Duodenal mucosa (tissue), 2 donors: ENCODE results near the gene DNAJC4.
A peak's percentile ranks its signal among the peaks of the same experiment; 100 is the strongest.

Experiments
- H3K27ac ChIP-seq: one replicate; pipeline ENCODE4 v1.7.0; 2013; ENCODE audit warnings: low read depth, low read length
- H3K27me3 ChIP-seq, 2 donors: one replicate each; pipeline ENCODE4 v1.7.0; 2013; ENCODE audit warnings: low read length in 2 of 2, control low read depth in 1 of 2; ENCODE audit not compliant: insufficient read depth in 2 of 2, control insufficient read depth in 1 of 2
- H3K36me3 ChIP-seq, 2 donors: one replicate each; pipeline ENCODE4 v1.7.0; 2013; ENCODE audit warnings: low read length in 2 of 2, control low read depth in 1 of 2; ENCODE audit not compliant: insufficient read depth in 2 of 2, control insufficient read depth in 1 of 2
- H3K4me1 ChIP-seq, 2 donors: one replicate each; pipeline ENCODE4 v1.7.0; 2013; ENCODE audit warnings: low read length in 2 of 2, control low read depth in 1 of 2; ENCODE audit not compliant: insufficient read depth in 2 of 2, control insufficient read depth in 1 of 2
- H3K4me3 ChIP-seq, 2 donors: one replicate each; pipeline ENCODE4 v1.7.0; 2013; ENCODE audit warnings: low read length in 2 of 2, low read depth in 1 of 2
- H3K9ac ChIP-seq, 2 donors: one replicate each; pipeline ENCODE4 v1.7.0; 2013; ENCODE audit warnings: low read length in 2 of 2, low read depth in 1 of 2
- H3K9me3 ChIP-seq, 2 donors: one replicate each; pipeline ENCODE4 v1.7.0; 2013; ENCODE audit warnings: low read length in 2 of 2, control low read depth in 1 of 2; ENCODE audit not compliant: control insufficient read depth in 1 of 2

Gene DNAJC4

GRCh38 chr11:64198511-64198910, 31.8 kb upstream of the DNAJC4 start:
- H3K4me1 ChIP-seq = no peaks in the 10 kb centered on the region
- H3K4me3 ChIP-seq = no peak overlapping the region
- H3K9me3 ChIP-seq = no peaks in the 10 kb centered on the region
- H3K36me3 ChIP-seq = peaks cover 60 to 89% of the 10 kb centered on the region in 2 donors
- H3K27ac ChIP-seq = no peak overlapping the region
- no peak overlapping the region for H3K9ac ChIP-seq
- no peaks in the 10 kb centered on the region for H3K27me3 ChIP-seq

GRCh38 chr11:64201543-64201942, 28.8 kb upstream of the DNAJC4 start:
- Histone ChIP-seq H3K36me3 (peaks cover 40 to 65% of the 10 kb centered on the region in 2 donors), H3K27me3 (no peaks in the 10 kb centered on the region), H3K9ac (no peak overlapping the region), H3K4me1 (peaks cover 21 to 26% of the 10 kb centered on the region in 2 donors), H3K9me3 (no peaks in the 10 kb centered on the region), H3K27ac (no peak overlapping the region), H3K4me3 (no peak overlapping the region)

GRCh38 chr11:64202992-64203391, 27.4 kb upstream of the DNAJC4 start:
- Histone ChIP-seq H3K27me3 (no peaks in the 10 kb centered on the region), H3K36me3 (peaks cover 27 to 51% of the 10 kb centered on the region in 2 donors), H3K9me3 (no peaks in the 10 kb centered on the region), H3K27ac (no peak overlapping the region), H3K4me3 (no peak overlapping the region), H3K4me1 (peaks cover 33 to 38% of the 10 kb centered on the region in 2 donors), H3K9ac (no peak overlapping the region)

GRCh38 chr11:64203421-64204079, 26.8 kb upstream of the DNAJC4 start:
- Histone ChIP-seq H3K4me1 (peaks cover 33 to 38% of the 10 kb centered on the region in 2 donors), H3K27me3 (no peaks in the 10 kb centered on the region), H3K9ac (no peak overlapping the region), H3K36me3 (peaks cover 27 to 45% of the 10 kb centered on the region in 2 donors), H3K9me3 (no peaks in the 10 kb centered on the region), H3K27ac (no peak overlapping the region), H3K4me3 (no peak overlapping the region)

GRCh38 chr11:64204080-64204440, 26.3 kb upstream of the DNAJC4 start:
- Histone ChIP-seq H3K27ac (no peak overlapping the region), H3K9ac (no peak overlapping the region), H3K36me3 (peaks cover 27 to 40% of the 10 kb centered on the region in 2 donors), H3K4me3 (no peak overlapping the region), H3K9me3 (no peaks in the 10 kb centered on the region), H3K4me1 (peaks cover 33 to 38% of the 10 kb centered on the region in 2 donors), H3K27me3 (no peaks in the 10 kb centered on the region)

GRCh38 chr11:64204464-64204989, 25.8 kb upstream of the DNAJC4 start:
- Histone ChIP-seq H3K4me1 (peaks cover 33 to 38% of the 10 kb centered on the region in 2 donors), H3K27ac (no peak overlapping the region), H3K9ac (no peak overlapping the region), H3K27me3 (no peaks in the 10 kb centered on the region), H3K9me3 (no peaks in the 10 kb centered on the region), H3K36me3 (peaks cover 27 to 40% of the 10 kb centered on the region in 2 donors), H3K4me3 (no peak overlapping the region)

- no peaks in the 10 kb centered on the region for H3K9me3 ChIP-seq
- no peaks in the 10 kb centered on the region for H3K27me3 ChIP-seq
- peaks cover 33 to 38% of the 10 kb centered on the region in 2 donors for H3K4me1 ChIP-seq
- H3K27ac ChIP-seq = peak within 1 kb of the TSS; percentile 88
- peak within 1 kb of the TSS; percentile 90 to 91 for H3K9ac ChIP-seq
- H3K36me3 ChIP-seq = peaks cover 17 to 36% of the 10 kb centered on the region in 2 donors
- peak within 1 kb of the TSS; percentile 89 for H3K4me3 ChIP-seq
Measured at GRCh38 chr11:64206457-64207255, 23.7 kb upstream of the DNAJC4 start, which contains the start of gene FERMT3. Gene FERMT3 (plus strand): TSS chr11:64206721. CDS start chr11:64207365, 644 bp downstream.

GRCh38 chr11:64207256-64208085, 22.9 kb upstream of the DNAJC4 start:
- H3K4me3 ChIP-seq = peak overlapping the region; percentile 89
- H3K9ac ChIP-seq = peak overlapping the region; percentile 90 to 91
- H3K4me1 ChIP-seq = peaks cover 33 to 38% of the 10 kb centered on the region in 2 donors
- H3K36me3 ChIP-seq = peaks cover 19 to 38% of the 10 kb centered on the region in 2 donors
- peak overlapping the region; percentile 88 for H3K27ac ChIP-seq
- H3K9me3 ChIP-seq = no peaks in the 10 kb centered on the region
- no peaks in the 10 kb centered on the region for H3K27me3 ChIP-seq

- H3K9me3 ChIP-seq = no peaks in the 10 kb centered on the region
- no peaks in the 10 kb centered on the region for H3K27me3 ChIP-seq
- peaks cover 11 to 30% of the 10 kb centered on the region in 2 donors for H3K36me3 ChIP-seq
- peak overlapping the region; percentile 47 to 90 for H3K9ac ChIP-seq
- peak overlapping the region; percentile 88 for H3K27ac ChIP-seq
- H3K4me3 ChIP-seq = peak overlapping the region; percentile 89
- peaks cover 33 to 38% of the 10 kb centered on the region in 2 donors for H3K4me1 ChIP-seq
Measured at GRCh38 chr11:64208086-64208795, 22.1 kb upstream of the DNAJC4 start.
